Liver (tissue), 3 donors: ENCODE measurements around the gene CUL2.

Source experiments
- ATF3 ChIP-seq: IDR thresholded peaks from 2 replicates; pipeline ENCODE4 v1.6.1; 2016; ENCODE audit warnings: antibody characterized with exemption
- CTCF ChIP-seq: fragments of 150-350 bp; IDR thresholded peaks from 2 replicates; pipeline ENCODE4 v1.5.1; 2017; ENCODE audit warnings: improper control_type of control experiment, low read depth, low read length; ENCODE audit not compliant: missing input control
- EGR1 ChIP-seq, 2 donors: IDR thresholded peaks; 2 replicates each; pipeline ENCODE4 v1.6.1; 2016 to 2018; ENCODE audit warnings: antibody characterized with exemption in 2 of 2, low read depth in 2 of 2
- FOXA1 ChIP-seq: IDR thresholded peaks from 2 replicates; pipeline ENCODE4 v1.6.1; 2016; ENCODE audit warnings: antibody characterized with exemption
- RAD21 ChIP-seq, 2 donors: IDR thresholded peaks; 2 replicates each; pipeline ENCODE4 v1.6.1; 2016; ENCODE audit warnings: antibody characterized with exemption in 2 of 2, mild to moderate bottlenecking in 2 of 2
- RXRA ChIP-seq, 2 donors: IDR thresholded peaks; 2 replicates each; pipeline ENCODE4 v1.6.1; 2017 to 2018; ENCODE audit warnings: antibody characterized with exemption in 2 of 2, mild to moderate bottlenecking in 1 of 2
- TAF1 ChIP-seq: conservative IDR thresholded peaks from 2 replicates; pipeline ENCODE4 v1.6.1; 2016; ENCODE audit warnings: antibody characterized with exemption, mild to moderate bottlenecking
- YY1 ChIP-seq: IDR thresholded peaks from 2 replicates; pipeline ENCODE4 v1.6.1; 2016; ENCODE audit warnings: antibody characterized with exemption, mild to moderate bottlenecking
- ZBTB33 ChIP-seq: IDR thresholded peaks from 2 replicates; pipeline ENCODE4 v1.6.1; 2016; ENCODE audit warnings: antibody characterized with exemption
- TF ChIP-seq, protein P1 (sequence below): IDR thresholded peaks from 2 replicates; pipeline ENCODE4 v1.6.1; 2016; ENCODE audit warnings: antibody characterized with exemption, mild to moderate bottlenecking
- donor health status: healthy.
- donor health status: healthy.

DNA sequence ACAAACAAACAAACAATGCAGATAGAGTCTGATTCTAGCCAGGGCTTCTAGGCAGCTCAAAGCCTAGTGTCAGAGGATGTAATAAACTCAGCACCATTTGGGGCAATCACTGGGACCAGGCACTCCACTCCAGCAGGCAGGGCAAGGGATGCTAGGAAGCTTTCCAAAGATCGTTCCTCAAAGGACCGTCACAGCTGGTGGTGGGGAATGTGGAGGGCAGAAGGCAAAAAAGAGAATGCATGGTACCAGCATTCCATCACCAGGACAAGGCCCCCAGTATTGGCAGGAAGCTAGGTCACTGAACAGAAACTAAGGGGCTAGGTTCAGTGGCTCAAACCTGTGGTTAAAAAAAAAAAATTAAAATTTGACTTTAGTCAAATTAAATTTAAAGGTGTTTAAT is 94.2 kb downstream of the CUL2 start:
- TF ChIP-seq CTCF (no peak), ATF3 (no peak), RXRA (IDR thresholded peaks at IDR 0.05) (no peak), YY1 (no peak), EGR1 (IDR thresholded peaks at IDR 0.05; ENCODE audit: low read depth in 2 of 2) (no peak), ZBTB33 (no peak), TAF1 (no peak), RAD21 (IDR thresholded peaks at IDR 0.05) (no peak), FOXA1 (no peak)
- TF ChIP-seq, protein P1, sequence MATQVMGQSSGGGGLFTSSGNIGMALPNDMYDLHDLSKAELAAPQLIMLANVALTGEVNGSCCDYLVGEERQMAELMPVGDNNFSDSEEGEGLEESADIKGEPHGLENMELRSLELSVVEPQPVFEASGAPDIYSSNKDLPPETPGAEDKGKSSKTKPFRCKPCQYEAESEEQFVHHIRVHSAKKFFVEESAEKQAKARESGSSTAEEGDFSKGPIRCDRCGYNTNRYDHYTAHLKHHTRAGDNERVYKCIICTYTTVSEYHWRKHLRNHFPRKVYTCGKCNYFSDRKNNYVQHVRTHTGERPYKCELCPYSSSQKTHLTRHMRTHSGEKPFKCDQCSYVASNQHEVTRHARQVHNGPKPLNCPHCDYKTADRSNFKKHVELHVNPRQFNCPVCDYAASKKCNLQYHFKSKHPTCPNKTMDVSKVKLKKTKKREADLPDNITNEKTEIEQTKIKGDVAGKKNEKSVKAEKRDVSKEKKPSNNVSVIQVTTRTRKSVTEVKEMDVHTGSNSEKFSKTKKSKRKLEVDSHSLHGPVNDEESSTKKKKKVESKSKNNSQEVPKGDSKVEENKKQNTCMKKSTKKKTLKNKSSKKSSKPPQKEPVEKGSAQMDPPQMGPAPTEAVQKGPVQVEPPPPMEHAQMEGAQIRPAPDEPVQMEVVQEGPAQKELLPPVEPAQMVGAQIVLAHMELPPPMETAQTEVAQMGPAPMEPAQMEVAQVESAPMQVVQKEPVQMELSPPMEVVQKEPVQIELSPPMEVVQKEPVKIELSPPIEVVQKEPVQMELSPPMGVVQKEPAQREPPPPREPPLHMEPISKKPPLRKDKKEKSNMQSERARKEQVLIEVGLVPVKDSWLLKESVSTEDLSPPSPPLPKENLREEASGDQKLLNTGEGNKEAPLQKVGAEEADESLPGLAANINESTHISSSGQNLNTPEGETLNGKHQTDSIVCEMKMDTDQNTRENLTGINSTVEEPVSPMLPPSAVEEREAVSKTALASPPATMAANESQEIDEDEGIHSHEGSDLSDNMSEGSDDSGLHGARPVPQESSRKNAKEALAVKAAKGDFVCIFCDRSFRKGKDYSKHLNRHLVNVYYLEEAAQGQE: no peak
